Common myeloid progenitor, CD34-positive (primary cell): ENCODE data around the gene TBL1X.
A peak's percentile ranks its signal among the peaks of the same experiment; 100 is the strongest.

Experiments used
- CTCF ChIA-PET: fragments of 350-600 bp; sonication (Branson Sonifier 250); formaldehyde crosslinking; loops from one replicate; lab custom pipeline; 2021; ENCODE audit warnings: antibody characterized with exemption; lab: Charles Lee
- POLR2A ChIA-PET: fragments of 350-600 bp; sonication (Branson Sonifier 250); formaldehyde crosslinking; loops from one replicate; lab custom pipeline; 2021; ENCODE audit warnings: antibody characterized with exemption; lab: Charles Lee
- DNase-seq, 3 donors: peaks; one replicate each; pipeline versions ENCODE4 v3.0.0 to v3.0.0-alpha.2; 2013
- H3K27ac ChIP-seq, 2 experiments: 1 replicate in 1 of 2; 2 replicates in 1 of 2; pipeline ENCODE4 v1.7.0; 2013; ENCODE audit warnings: inconsistent platforms in 2 of 2, low read length in 2 of 2, mild to moderate bottlenecking in 2 of 2, low read depth in 1 of 2, moderate library complexity in 1 of 2; ENCODE audit not compliant: severe bottlenecking in 2 of 2, insufficient read depth in 1 of 2, poor library complexity in 1 of 2
- H3K27me3 ChIP-seq, 5 experiments: replicated peaks in 2 of 5; 1 replicate in 3 of 5; 2 replicates in 2 of 5; pipeline versions ENCODE4 v1.6.1 to v1.7.0; 2013; ENCODE audit warnings: low read length in 4 of 5, mild to moderate bottlenecking in 2 of 5, moderate library complexity in 2 of 5, inconsistent platforms in 1 of 5; ENCODE audit not compliant: insufficient read depth in 5 of 5, control insufficient read depth in 4 of 5
- H3K36me3 ChIP-seq, 4 experiments: 1 replicate in 2 of 4; 2 replicates in 2 of 4; pipeline versions ENCODE4 v1.6.1 to v1.7.0; 2013; ENCODE audit warnings: low read length in 3 of 4, control low read depth in 1 of 4, mild to moderate bottlenecking in 1 of 4; ENCODE audit not compliant: control insufficient read depth in 4 of 4, insufficient read depth in 4 of 4
- H3K4me1 ChIP-seq, 4 experiments: 1 replicate in 3 of 4; 2 replicates in 1 of 4; pipeline versions ENCODE4 v1.6.1 to v1.7.1; 2013; ENCODE audit warnings: low read length in 3 of 4, mild to moderate bottlenecking in 3 of 4, control low read depth in 1 of 4, inconsistent platforms in 1 of 4, moderate library complexity in 1 of 4; ENCODE audit not compliant: control insufficient read depth in 4 of 4, insufficient read depth in 4 of 4; ENCODE audit errors: control extremely low read depth in 1 of 4
- H3K4me3 ChIP-seq, 7 experiments: 1 replicate in 4 of 7; 2 replicates in 3 of 7; pipeline versions ENCODE4 v1.5.1 to v1.7.0; 2013; ENCODE audit warnings: mild to moderate bottlenecking in 7 of 7, low read length in 6 of 7, moderate library complexity in 6 of 7, inconsistent platforms in 2 of 7, low read depth in 2 of 7, control low read depth in 1 of 7; ENCODE audit not compliant: insufficient read depth in 4 of 7, control insufficient read depth in 1 of 7; ENCODE audit errors: extremely low read depth in 1 of 7
- H3K9me3 ChIP-seq, 5 experiments: 1 replicate in 4 of 5; 2 replicates in 1 of 5; pipeline versions ENCODE4 v1.6.1 to v1.7.1; 2013; ENCODE audit warnings: low read length in 4 of 5, mild to moderate bottlenecking in 2 of 5, inconsistent platforms in 1 of 5, low read depth in 1 of 5, moderate library complexity in 1 of 5; ENCODE audit not compliant: control insufficient read depth in 4 of 5, insufficient read depth in 2 of 5; ENCODE audit errors: control extremely low read depth in 1 of 5
- WGBS: methylation state at CpG from one replicate; pipeline ENCODE4 v1.1.5; 2013; ENCODE audit not compliant: insufficient coverage; 5-methylcytosine and 5-hydroxymethylcytosine counted together

Gene TBL1X

GRCh38 chrX:9560219-9560618 lies 95.4 kb downstream of the TBL1X start:
- ChIA-PET CTCF (no interaction called here), POLR2A (no interaction called here)
- peaks cover 0 to 2% (median 0%) of the 10 kb centered on the region in 5 experiments for H3K9me3 ChIP-seq
- H3K27me3 ChIP-seq = no peaks in the 10 kb centered on the region
- H3K4me3 ChIP-seq = no peak overlapping the region
- no peaks in the 10 kb centered on the region for H3K36me3 ChIP-seq
- peaks cover 0 to 5% (median 2%) of the 10 kb centered on the region in 4 experiments for H3K4me1 ChIP-seq
- WGBS = 97% methylated on average over 9 of the region's 9 CpGs
- DNase-seq = no peak
- H3K27ac ChIP-seq = no peak overlapping the region

- WGBS = 100% methylated on average over 5 of the region's 5 CpGs
These were observed 96.3 kb downstream of the TBL1X start for GRCh38 chrX:9561199-9561598.

GRCh38 chrX:9562851-9563250 lies 98.0 kb downstream of the TBL1X start:
- no peak overlapping the region for H3K27ac ChIP-seq
- 80% methylated on average over 3 of the region's 8 CpGs for WGBS
- no peaks in the 10 kb centered on the region for H3K36me3 ChIP-seq
- CTCF ChIA-PET = no interaction called here
- no peaks in the 10 kb centered on the region for H3K27me3 ChIP-seq
- no peak overlapping the region for H3K4me3 ChIP-seq
- peaks cover 0 to 17% (median 4%) of the 10 kb centered on the region in 4 experiments for H3K4me1 ChIP-seq
- POLR2A ChIA-PET = no interaction called here
- no peak for DNase-seq
- no peaks in the 10 kb centered on the region for H3K9me3 ChIP-seq

More at GRCh38 chrX:9561199-9561598, 96.3 kb downstream of the TBL1X start:
- ChIA-PET POLR2A (no interaction called here), CTCF (no interaction called here)
- peaks cover 0 to 5% (median 2%) of the 10 kb centered on the region in 4 experiments for H3K4me1 ChIP-seq
- H3K27me3 ChIP-seq = no peaks in the 10 kb centered on the region
- no peak overlapping the region for H3K4me3 ChIP-seq
- H3K27ac ChIP-seq = no peak overlapping the region
- no peaks in the 10 kb centered on the region for H3K9me3 ChIP-seq
- DNase-seq = no peak
- no peaks in the 10 kb centered on the region for H3K36me3 ChIP-seq

- Histone ChIP-seq H3K9me3 (no peaks in the 10 kb centered on the region), H3K36me3 (no peaks in the 10 kb centered on the region), H3K4me1 (peaks cover 0 to 24% (median 4%) of the 10 kb centered on the region in 4 experiments), H3K27me3 (no peaks in the 10 kb centered on the region), H3K27ac (no peak overlapping the region), H3K4me3 (no peak overlapping the region)
- peak in 2 of 3 donors; percentile 61 to 69 for DNase-seq
- POLR2A ChIA-PET = no interaction called here
- CTCF ChIA-PET = no interaction called here
- 46% methylated on average over 5 of the region's 6 CpGs for WGBS
These were observed 101.3 kb downstream of the TBL1X start for GRCh38 chrX:9566150-9566621.

GRCh38 chrX:9569876-9570301 lies 105.0 kb downstream of the TBL1X start:
- ChIA-PET POLR2A (no interaction called here), CTCF (no interaction called here)
- Histone ChIP-seq H3K27ac (no peak overlapping the region), H3K36me3 (no peaks in the 10 kb centered on the region), H3K27me3 (no peaks in the 10 kb centered on the region), H3K4me1 (peaks cover 0 to 30% (median 4%) of the 10 kb centered on the region in 4 experiments), H3K9me3 (no peaks in the 10 kb centered on the region), H3K4me3 (no peak overlapping the region)
- WGBS = 55% methylated on average over 10 of the region's 10 CpGs
- peak in 2 of 3 donors; percentile 9 to 19 for DNase-seq

GRCh38 chrX:9573282-9574106 lies 108.6 kb downstream of the TBL1X start:
- 48% methylated on average over 7 of the region's 12 CpGs for WGBS
- no peaks in the 10 kb centered on the region for H3K27me3 ChIP-seq
- no peak overlapping the region for H3K4me3 ChIP-seq
- no peaks in the 10 kb centered on the region for H3K36me3 ChIP-seq
- H3K27ac ChIP-seq = no peak overlapping the region
- peak in 2 of 3 donors; percentile 31 to 35 for DNase-seq
- ChIA-PET CTCF (interaction anchor here (0.6 kb wide), 1 partner anchor 228 kb away, joined by 3 read pairs; no protein-coding TSS in a partner anchor), POLR2A (no interaction called here)
- H3K9me3 ChIP-seq = no peaks in the 10 kb centered on the region
- H3K4me1 ChIP-seq = peaks cover 0 to 17% (median 2%) of the 10 kb centered on the region in 4 experiments

- H3K27ac ChIP-seq = no peak overlapping the region
- POLR2A ChIA-PET = no interaction called here
- no peak for DNase-seq
- CTCF ChIA-PET = no interaction called here
- WGBS = 87% methylated on average over 6 of the region's 9 CpGs
- H3K4me1 ChIP-seq = peaks cover 0 to 6% (median 0%) of the 10 kb centered on the region in 4 experiments
- H3K36me3 ChIP-seq = no peaks in the 10 kb centered on the region
- no peak overlapping the region for H3K4me3 ChIP-seq
- no peaks in the 10 kb centered on the region for H3K27me3 ChIP-seq
- H3K9me3 ChIP-seq = no peaks in the 10 kb centered on the region
These were observed 111.2 kb downstream of the TBL1X start for GRCh38 chrX:9576059-9576458.
